Peyer's patch (tissue), 4 donors: ENCODE results near the gene FUCA2.

ENCODE experiments used
- CTCF ChIP-seq, 6 experiments: fragments of 450-650 bp in 4 of 6; fragments of 200-600 bp in 2 of 6; sonication (generic) in 1 of 6; IDR thresholded peaks; one replicate each; pipeline ENCODE4 v1.5.1; 2017 to 2019; ENCODE audit warnings: antibody characterized with exemption in 6 of 6, mild to moderate bottlenecking in 3 of 6, moderate library complexity in 1 of 6
- POLR2A ChIP-seq, 2 donors: fragments of 450-650 bp; IDR thresholded peaks; one replicate each; pipeline ENCODE4 v1.5.1; 2017; ENCODE audit warnings: antibody characterized with exemption in 2 of 2, mild to moderate bottlenecking in 2 of 2, moderate library complexity in 2 of 2

- TF ChIP-seq CTCF (IDR thresholded peaks at IDR 0.05) (no peak), POLR2A (IDR thresholded peaks at IDR 0.05) (no peak)
Observed at GRCh38 chr6:143549949-143550268, 38.4 kb upstream of the FUCA2 start.
